ENCODE results near the gene CAPN5. TPM values are rescaled to one million over a fixed set of nuclear protein-coding genes. Genes with fewer than 3 reads are reported as not detected.

The CAPN5 gene
- total RNA-seq, 1 experiment from 2014 or later: 27.4 TPM

- no peak for TF ChIP-seq MAX (CRISPR knock-in tag; IDR thresholded peaks at IDR 0.05)
Measured at GRCh38 chr11:77092382-77092781, 25.6 kb downstream of the CAPN5 start (continued).

GRCh38 chr11:77093056-77093891 lies 26.5 kb downstream of the CAPN5 start:
- peak overlapping the region; percentile 79; the same call in 1 of the 2 replicates for H3K27ac Mint-ChIP-seq
- H3K36me3 Mint-ChIP-seq: peaks cover 3% of the 10 kb centered on the region; the same call in 1 of the 2 replicates
- no peaks in the 10 kb centered on the region for H3K27me3 Mint-ChIP-seq (ENCODE audit: low read depth)
- H3K4me1 Mint-ChIP-seq: peaks cover 7% of the 10 kb centered on the region
- DNase-seq (ENCODE audit: low spot score): no peak
- CTCF ChIA-PET: interaction anchor here (2.5 to 3.9 kb wide), 6 partner anchors 8 to 46 kb away, joined by 7 to 102 read pairs (median 40); partner anchors contain the start of gene MYO7A
- no peaks in the 10 kb centered on the region for H3K9me3 Mint-ChIP-seq
- H3K4me3 Mint-ChIP-seq: no peak overlapping the region
- no peak for ATAC-seq
- POLR2A ChIA-PET: interaction anchor here (0.6 kb wide), 1 partner anchor 20 kb away, joined by 3 read pairs; no protein-coding TSS in a partner anchor
- no peak for TF ChIP-seq ESRRA (CRISPR knock-in tag; IDR thresholded peaks at IDR 0.05; ENCODE audit: borderline replicate concordance)
- no peak for TF ChIP-seq FOXP1 (CRISPR knock-in tag; IDR thresholded peaks at IDR 0.05; ENCODE audit: borderline replicate concordance)
- no peak for TF ChIP-seq FOXK1 (CRISPR knock-in tag; IDR thresholded peaks at IDR 0.05)
- TF ChIP-seq HMGXB4 (CRISPR knock-in tag; IDR thresholded peaks at IDR 0.05): no peak
- TF ChIP-seq ZNF317 (CRISPR knock-in tag; IDR thresholded peaks at IDR 0.05; ENCODE audit: borderline replicate concordance, low read depth): no peak

- DNase-seq (ENCODE audit: low spot score) (no peak), ATAC-seq (no peak)
- Mint-ChIP-seq H3K4me1 (peaks cover 7% of the 10 kb centered on the region), H3K36me3 (peaks cover 3% of the 10 kb centered on the region; the same call in 1 of the 2 replicates), H3K4me3 (no peak overlapping the region), H3K9me3 (no peaks in the 10 kb centered on the region), H3K27ac (no peak overlapping the region), H3K27me3 (ENCODE audit: low read depth) (no peaks in the 10 kb centered on the region)
- no peak for TF ChIP-seq CBFB (CRISPR knock-in tag; IDR thresholded peaks at IDR 0.05; ENCODE audit: low read depth)
- TF ChIP-seq CREM (CRISPR knock-in tag; IDR thresholded peaks at IDR 0.05): no peak
- no peak for TF ChIP-seq RELA (CRISPR knock-in tag; IDR thresholded peaks at IDR 0.05; ENCODE audit: borderline replicate concordance)
- no peak for TF ChIP-seq ATF2 (CRISPR knock-in tag; IDR thresholded peaks at IDR 0.05; ENCODE audit: borderline replicate concordance, low read depth)
- no peak for TF ChIP-seq CREB1 (CRISPR knock-in tag; IDR thresholded peaks at IDR 0.05)
- no peak for TF ChIP-seq FOXJ3 (CRISPR knock-in tag; IDR thresholded peaks at IDR 0.05; ENCODE audit: borderline replicate concordance)
- TF ChIP-seq RORB (CRISPR knock-in tag; IDR thresholded peaks at IDR 0.05): no peak
- TF ChIP-seq ZSCAN18 (CRISPR knock-in tag; IDR thresholded peaks at IDR 0.05): no peak
- no peak for TF ChIP-seq FOXK1 (CRISPR knock-in tag; IDR thresholded peaks at IDR 0.05)
- no peak for TF ChIP-seq ATF3 (CRISPR knock-in tag; conservative IDR thresholded peaks at IDR 0.05)
- no peak for TF ChIP-seq ZNF416 (CRISPR knock-in tag; IDR thresholded peaks at IDR 0.05)
- TF ChIP-seq E2F5 (CRISPR knock-in tag; IDR thresholded peaks at IDR 0.05): no peak
- no peak for TF ChIP-seq JAZF1 (CRISPR knock-in tag; IDR thresholded peaks at IDR 0.05)
- CTCF ChIA-PET: interaction anchor here (2.5 kb wide), 1 partner anchor 19 kb away, joined by 7 read pairs; no protein-coding TSS in a partner anchor
- POLR2A ChIA-PET: no interaction called here
Measured at GRCh38 chr11:77093987-77094840, 27.4 kb downstream of the CAPN5 start.
